Measurements from ENCODE around the gene GMEB2. TPM values are rescaled to one million over a fixed set of nuclear protein-coding genes. Genes with fewer than 3 reads are reported as not detected.

Gene GMEB2
- total and polyA plus RNA-seq, 10 of the 15 experiments (the other 5 are each of a cell fraction or from before 2014, with no cell fraction given): 0.08 to 15.1 (median 6.9) TPM

DNA sequence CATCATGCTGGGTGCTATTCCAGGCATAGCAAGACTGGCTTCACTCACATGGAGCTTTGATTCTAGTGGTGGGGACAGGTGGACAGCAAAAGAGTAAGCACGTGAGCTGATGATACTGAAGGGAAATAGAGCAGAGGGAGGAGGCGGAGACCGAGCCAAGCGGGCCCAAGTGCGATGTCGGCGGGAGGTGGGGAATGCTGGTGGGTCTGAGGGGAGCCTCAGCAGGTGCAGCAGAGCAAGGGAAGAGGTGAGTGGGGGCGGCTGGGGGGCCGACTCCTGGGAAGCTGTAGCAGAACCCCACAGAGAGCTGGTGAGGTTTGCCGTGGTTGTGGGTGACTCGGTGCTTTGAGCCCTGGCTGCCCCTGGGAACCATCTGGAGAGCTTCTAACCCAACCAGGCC, 41.5 kb upstream of the GMEB2 start:
- Histone ChIP-seq H3K4me1 (ENCODE audit: control insufficient read depth, insufficient read depth, low read length) (no peaks in the 10 kb centered on the region), H3K9ac (ENCODE audit: control insufficient read depth, insufficient read depth, low read length) (no peak overlapping the region), H3K4me3 (no peak overlapping the region), H4K20me1 (ENCODE audit: control insufficient read depth, insufficient read depth) (no peaks in the 10 kb centered on the region), H3K79me2 (ENCODE audit: control insufficient read depth, insufficient read depth, low read length) (no peaks in the 10 kb centered on the region), H3K27ac (ENCODE audit: control insufficient read depth, insufficient read depth) (no peak overlapping the region), H3K36me3 (ENCODE audit: control insufficient read depth in 2 of 2, insufficient read depth in 2 of 2, low read length in 1 of 2) (peaks cover 8 to 16% of the 10 kb centered on the region in 2 experiments; a peak in 3 of 4 replicates), H3K27me3 (replicated peaks in 1 of 2; ENCODE audit: control insufficient read depth in 2 of 2, insufficient read depth in 2 of 2, low read length in 1 of 2) (no peaks in the 10 kb centered on the region), H3K4me2 (ENCODE audit: control insufficient read depth, insufficient read depth) (no peak overlapping the region), H3K9me3 (replicated peaks; ENCODE audit: control insufficient read depth, insufficient read depth, low read length) (no peaks in the 10 kb centered on the region), H2AFZ (ENCODE audit: control insufficient read depth, low read depth, low read length) (no peak overlapping the region)
- SMC1A ChIA-PET (ENCODE audit: uncharacterized antibody, unreplicated experiment): no interaction called here
- ATAC-seq (no peak), FAIRE-seq (no peak), DNase-seq (ENCODE audit: low read depth, low spot score) (no peak)
- CTCF ChIA-PET: interaction anchor here (0.5 kb wide), 1 partner anchor 1014 kb away, joined by 3 read pairs; no protein-coding TSS in a partner anchor
- RAD21 ChIA-PET (ENCODE audit: unreplicated experiment): interaction anchor here (1.0 kb wide), 1 partner anchor 10 kb away, joined by 3 read pairs; the partner anchor contains the start of gene RTEL1
- POLR2A ChIA-PET: no interaction called here
- WGBS (ENCODE audit: insufficient coverage, insufficient replicate concordance, low lambda C conversion rate, missing lambda C conversion rate): 93% methylated on average over 9 of the region's 11 CpGs
- in situ Hi-C loops (cut with MboI): no loop called here
- intact Hi-C loops (cut with micrococcal nuclease; ENCODE audit: unreplicated experiment): no loop called here
- BruUV-seq (replicated peaks): no TSS peak
- TF ChIP-seq E4F1 (IDR thresholded peaks at IDR 0.05; ENCODE audit: borderline replicate concordance, partially characterized antibody) (no peak), ELK1 (IDR thresholded peaks at IDR 0.05; ENCODE audit: low read depth, low read length) (no peak), LARP7 (IDR thresholded peaks at IDR 0.05) (no peak), EED (IDR thresholded peaks at IDR 0.05; ENCODE audit: low read depth) (no peak), POLR2AphosphoS2 (IDR thresholded peaks at IDR 0.05; ENCODE audit: low read depth, low read length) (no peak), ZNF592 (IDR thresholded peaks at IDR 0.05) (no peak), MAX (IDR thresholded peaks at IDR 0.05; ENCODE audit: low read depth, low read length) (no peak), SIX5 (IDR thresholded peaks at IDR 0.05; ENCODE audit: low read depth, low read length, severe bottlenecking) (no peak), CBX3 (IDR thresholded peaks at IDR 0.05; ENCODE audit: borderline replicate concordance, low read depth) (no peak), HDGF (IDR thresholded peaks at IDR 0.05) (no peak), MYC (IDR thresholded peaks at IDR 0.05; ENCODE audit: insufficient read depth, insufficient read length, insufficient replicate concordance, low read length, severe bottlenecking) (no peak), ZNF207 (IDR thresholded peaks at IDR 0.05; ENCODE audit: borderline replicate concordance) (no peak), NBN (IDR thresholded peaks at IDR 0.05) (no peak), SRF (IDR thresholded peaks at IDR 0.05; ENCODE audit: low read depth in 2 of 2, low read length in 2 of 2) (no peak), DPF2 (IDR thresholded peaks at IDR 0.05) (no peak), CBFB (IDR thresholded peaks at IDR 0.05; ENCODE audit: low read depth) (no peak)
- TF ChIP-seq, protein P1, sequence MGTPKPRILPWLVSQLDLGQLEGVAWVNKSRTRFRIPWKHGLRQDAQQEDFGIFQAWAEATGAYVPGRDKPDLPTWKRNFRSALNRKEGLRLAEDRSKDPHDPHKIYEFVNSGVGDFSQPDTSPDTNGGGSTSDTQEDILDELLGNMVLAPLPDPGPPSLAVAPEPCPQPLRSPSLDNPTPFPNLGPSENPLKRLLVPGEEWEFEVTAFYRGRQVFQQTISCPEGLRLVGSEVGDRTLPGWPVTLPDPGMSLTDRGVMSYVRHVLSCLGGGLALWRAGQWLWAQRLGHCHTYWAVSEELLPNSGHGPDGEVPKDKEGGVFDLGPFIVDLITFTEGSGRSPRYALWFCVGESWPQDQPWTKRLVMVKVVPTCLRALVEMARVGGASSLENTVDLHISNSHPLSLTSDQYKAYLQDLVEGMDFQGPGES (IDR thresholded peaks at IDR 0.05): no peak
